Ovary (tissue), 3 donors: ENCODE data around the gene ABLIM2.

ENCODE experiments used
- CTCF ChIP-seq, 3 donors: fragments of 450-650 bp in 2 of 3; fragments of 200-600 bp in 1 of 3; IDR thresholded peaks; one replicate each; pipeline versions ENCODE4 v1.5.1 to v1.8.0; 2016 to 2022; ENCODE audit warnings: antibody characterized with exemption in 3 of 3, mild to moderate bottlenecking in 1 of 3
- POLR2A ChIP-seq: fragments of 450-650 bp; IDR thresholded peaks from one replicate; pipeline ENCODE4 v1.6.1; 2017; ENCODE audit warnings: antibody characterized with exemption, mild to moderate bottlenecking, moderate library complexity
- donor health status: DM: no; HTN: no; CAD: no.

- TF ChIP-seq CTCF (IDR thresholded peaks at IDR 0.05) (no peak), POLR2A (no peak)
Observed at GRCh38 chr4:8191136-8191747, 32.6 kb upstream of the ABLIM2 start.
